HCT116 (cell line): Measurements from ENCODE around the gene NBPF26. TPM values are rescaled to one million over a fixed set of nuclear protein-coding genes. Genes with fewer than 3 reads are reported as not detected.
"Not testable (repeated sequence)": the region's sequence is repeated elsewhere in the genome, so short reads cannot be mapped to it uniquely, and the experiment has no call there.

ENCODE experiments used
- ATAC-seq: fragments of 200-7000 bp; cut with Tn5 transposase; 2 replicates; pipeline ENCODE4 v1.9.1; 2020; ENCODE audit warnings: mild to moderate bottlenecking, moderate library complexity
- BruUV-seq: library from RNA; stranded (reverse); fragments of 400-500 nt; replicated peaks from 2 replicates; lab custom pipeline; 2021; lab: Mats Ljungman, UMichigan
- CTCF ChIA-PET: fragments of 300-600 bp; sonication (Branson Sonifier 250); formaldehyde crosslinking; loops from one replicate; lab custom pipeline; 2021; ENCODE audit warnings: antibody characterized with exemption; lab: Charles Lee
- POLR2A ChIA-PET: fragments of 300-600, 350-600 bp; sonication (Branson Sonifier 250); formaldehyde crosslinking; loops from one replicate; lab custom pipeline; 2021; ENCODE audit warnings: antibody characterized with exemption; lab: Charles Lee
- RAD21 ChIA-PET, 2 experiments: fragments of 300-600 bp; sonication (Branson Sonifier 250); formaldehyde crosslinking; loops; one replicate each; lab custom pipeline; 2023; ENCODE audit warnings: low total read pairs in 2 of 2; ENCODE audit not compliant: uncharacterized antibody in 2 of 2, unreplicated experiment in 2 of 2, low non-redundant PET in 1 of 2; lab: Charles Lee
- DNase-seq: peaks from one replicate; pipeline ENCODE4 v3.0.0-alpha.2; 2010; ENCODE audit warnings: low read depth, low spot score
- H2AFZ ChIP-seq: fragments of 200-600 bp; shearing (Covaris generic), sonication (generic); 2 replicates; pipeline ENCODE4 v1.6.1; 2017; ENCODE audit warnings: low read depth, mixed run types, mixed read lengths, antibody characterized with exemption, low read length; ENCODE audit not compliant: poor library complexity, severe bottlenecking
- H3K27ac ChIP-seq: 2 replicates; pipeline ENCODE4 v1.5.1; 2012; ENCODE audit warnings: low read depth, low read length
- H3K27me3 ChIP-seq: fragments of 200-600 bp; sonication (generic); 2 replicates; pipeline ENCODE4 v1.6.1; 2016; ENCODE audit warnings: mixed run types, low read length, mixed read lengths; ENCODE audit not compliant: insufficient read depth
- H3K36me3 ChIP-seq, 2 experiments: fragments of 200-500 bp in 1 of 2; fragments of 200-600 bp in 1 of 2; sonication (Bioruptor generic) in 1 of 2; sonication (generic) in 1 of 2; 2 replicates each; pipeline versions ENCODE4 v1.5.1 to v1.6.1; 2014 to 2016; ENCODE audit warnings: low read length in 2 of 2, inconsistent platforms in 1 of 2, mixed read lengths in 1 of 2, mixed run types in 1 of 2; ENCODE audit not compliant: insufficient read depth in 2 of 2, control insufficient read depth in 1 of 2
- H3K4me1 ChIP-seq, 2 experiments: fragments of 200-600 bp in 1 of 2; sonication (generic) in 1 of 2; 2 replicates each; pipeline versions ENCODE4 v1.5.1 to v1.6.1; 2012 to 2017; ENCODE audit warnings: low read length in 2 of 2, inconsistent platforms in 1 of 2, mild to moderate bottlenecking in 1 of 2, mixed read lengths in 1 of 2, mixed run types in 1 of 2, moderate library complexity in 1 of 2; ENCODE audit not compliant: insufficient read depth in 2 of 2, control insufficient read depth in 1 of 2
- H3K4me2 ChIP-seq: fragments of 200-600 bp; sonication (generic); 2 replicates; pipeline ENCODE4 v1.6.1; 2017; ENCODE audit warnings: mixed run types, low read length, mixed read lengths
- H3K4me3 ChIP-seq, 2 experiments: fragments of 200-600 bp in 1 of 2; sonication (generic) in 1 of 2; replicated peaks in 1 of 2; 2 replicates each; pipeline ENCODE4 v1.5.1; 2011 to 2016; ENCODE audit warnings: low read length in 2 of 2, control low read depth in 1 of 2, low read depth in 1 of 2, mild to moderate bottlenecking in 1 of 2, mixed read lengths in 1 of 2, mixed run types in 1 of 2
- H3K79me2 ChIP-seq: fragments of 200-600 bp; sonication (generic); 2 replicates; pipeline ENCODE4 v1.6.1; 2017; ENCODE audit warnings: mild to moderate bottlenecking, mixed run types, low read length, moderate library complexity, mixed read lengths; ENCODE audit not compliant: insufficient read depth
- H3K9ac ChIP-seq: fragments of 200-600 bp; sonication (generic); 2 replicates; pipeline ENCODE4 v1.6.1; 2016; ENCODE audit warnings: low read length, mixed read lengths
- H3K9me2 ChIP-seq: fragments of 200-600 bp; sonication (generic), shearing (Covaris generic); 2 replicates; pipeline ENCODE4 v1.6.1; 2017; ENCODE audit warnings: mixed run types, mild to moderate bottlenecking, moderate library complexity; ENCODE audit not compliant: insufficient read depth
- H3K9me3 ChIP-seq, 2 experiments: fragments of 200-500 bp in 1 of 2; fragments of 200-600 bp in 1 of 2; sonication (Bioruptor generic) in 1 of 2; sonication (generic) in 1 of 2; 2 replicates each; pipeline ENCODE4 v1.6.1; 2014 to 2017; ENCODE audit warnings: low read length in 2 of 2, mixed read lengths in 2 of 2, inconsistent platforms in 1 of 2, low read depth in 1 of 2, mild to moderate bottlenecking in 1 of 2, mixed run types in 1 of 2, moderate library complexity in 1 of 2; ENCODE audit not compliant: control insufficient read depth in 1 of 2, insufficient read depth in 1 of 2
- H4K20me1 ChIP-seq: fragments of 200-600 bp; sonication (generic), shearing (Covaris generic); 2 replicates; pipeline ENCODE4 v1.6.1; 2017; ENCODE audit warnings: mixed run types, mild to moderate bottlenecking, moderate library complexity; ENCODE audit not compliant: insufficient read depth
- intact Hi-C: fragments of 100-400 bp; cut with micrococcal nuclease; formaldehyde crosslinking; loops from 2 replicates; pipeline ENCODE4 v1.10.0; 2022
- total RNA-seq: library from RNA; stranded (reverse); gene quantifications from one replicate; pipeline ENCODE4 v1.2.1, GENCODE V29; 2021; ENCODE audit not compliant: unreplicated experiment

The NBPF26 gene
- total RNA-seq, 1 experiment from 2014 or later, result 15.8 TPM

- H2AFZ ChIP-seq, H3K4me3 ChIP-seq, H3K4me2 ChIP-seq, H3K27ac ChIP-seq, DNase-seq, RAD21 ChIA-PET, H3K27me3 ChIP-seq, POLR2A ChIA-PET, H3K36me3 ChIP-seq, H3K9me2 ChIP-seq, BruUV-seq, H3K9ac ChIP-seq, intact Hi-C loops, H3K79me2 ChIP-seq, CTCF ChIA-PET, ATAC-seq, H3K9me3 ChIP-seq, H4K20me1 ChIP-seq, H3K4me1 ChIP-seq: not testable (repeated sequence)
These were observed 38.1 kb upstream of the NBPF26 start for GRCh38 chr1:120685622-120686021.

- intact Hi-C loops, BruUV-seq, H3K9ac ChIP-seq, H3K4me3 ChIP-seq, H3K27me3 ChIP-seq, DNase-seq, H3K9me3 ChIP-seq, RAD21 ChIA-PET, H2AFZ ChIP-seq, H3K27ac ChIP-seq, CTCF ChIA-PET, H4K20me1 ChIP-seq, H3K9me2 ChIP-seq, POLR2A ChIA-PET, ATAC-seq, H3K4me2 ChIP-seq, H3K36me3 ChIP-seq, H3K4me1 ChIP-seq, H3K79me2 ChIP-seq: not testable (repeated sequence)
These were observed 36.5 kb upstream of the NBPF26 start for GRCh38 chr1:120687250-120687649.

GRCh38 chr1:120700807-120701562 lies 22.8 kb upstream of the NBPF26 start:
- H3K27ac ChIP-seq, RAD21 ChIA-PET, H3K9ac ChIP-seq, intact Hi-C loops, H3K4me3 ChIP-seq, H3K9me3 ChIP-seq, BruUV-seq, POLR2A ChIA-PET, DNase-seq, ATAC-seq, CTCF ChIA-PET, H4K20me1 ChIP-seq, H3K9me2 ChIP-seq, H3K79me2 ChIP-seq, H3K4me1 ChIP-seq, H2AFZ ChIP-seq, H3K36me3 ChIP-seq, H3K4me2 ChIP-seq, H3K27me3 ChIP-seq: not testable (repeated sequence)

- H2AFZ ChIP-seq, result not testable (repeated sequence)
These were observed 409 bp upstream of the NBPF26 start for GRCh38 chr1:120723358-120723714.

More at GRCh38 chr1:120723358-120723714, 409 bp upstream of the NBPF26 start:
- H3K79me2 ChIP-seq, BruUV-seq, H3K27ac ChIP-seq, RAD21 ChIA-PET, intact Hi-C loops, H4K20me1 ChIP-seq, ATAC-seq, CTCF ChIA-PET, POLR2A ChIA-PET, H3K27me3 ChIP-seq, H3K9me3 ChIP-seq, H3K9ac ChIP-seq, H3K9me2 ChIP-seq, H3K4me1 ChIP-seq, DNase-seq, H3K36me3 ChIP-seq: not testable (repeated sequence)
- Histone ChIP-seq H3K4me2 (peak overlapping the region; percentile 47), H3K4me3 (peak overlapping the region; percentile 15 to 34; a peak in 2 of 4 replicates)
